ENCODE measurements around the gene SP140. TPM values are rescaled to one million over a fixed set of nuclear protein-coding genes. Genes with fewer than 3 reads are reported as not detected.

The SP140 gene
- total RNA-seq, 2 experiments from 2014 or later = 4.8 to 6.4 TPM

DNA sequence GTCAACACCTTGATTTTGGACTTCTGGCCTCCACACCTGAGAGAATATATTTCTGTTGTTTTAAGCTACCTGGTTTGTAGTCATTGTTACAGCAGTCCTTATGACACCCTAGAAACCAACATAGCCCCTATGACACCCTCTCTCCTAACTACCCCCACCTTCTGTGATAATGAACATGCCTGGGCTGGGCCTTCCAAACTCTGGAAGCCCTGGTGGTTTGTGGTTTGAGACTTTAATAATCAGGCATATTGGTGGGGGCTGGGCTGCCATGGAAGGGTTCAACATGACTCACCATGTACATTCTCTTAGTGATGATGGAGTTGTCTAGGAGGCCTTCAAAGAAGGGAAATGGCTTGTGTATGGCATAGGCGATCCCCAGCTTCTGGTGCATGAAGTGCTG, 9.0 kb upstream of the SP140 start:
- no peaks in the 10 kb centered on the region for H3K9me2 ChIP-seq (ENCODE audit: insufficient read depth, low read length)
- BruUV-seq (replicated peaks) = no TSS peak
- TF ChIP-seq, protein P1, sequence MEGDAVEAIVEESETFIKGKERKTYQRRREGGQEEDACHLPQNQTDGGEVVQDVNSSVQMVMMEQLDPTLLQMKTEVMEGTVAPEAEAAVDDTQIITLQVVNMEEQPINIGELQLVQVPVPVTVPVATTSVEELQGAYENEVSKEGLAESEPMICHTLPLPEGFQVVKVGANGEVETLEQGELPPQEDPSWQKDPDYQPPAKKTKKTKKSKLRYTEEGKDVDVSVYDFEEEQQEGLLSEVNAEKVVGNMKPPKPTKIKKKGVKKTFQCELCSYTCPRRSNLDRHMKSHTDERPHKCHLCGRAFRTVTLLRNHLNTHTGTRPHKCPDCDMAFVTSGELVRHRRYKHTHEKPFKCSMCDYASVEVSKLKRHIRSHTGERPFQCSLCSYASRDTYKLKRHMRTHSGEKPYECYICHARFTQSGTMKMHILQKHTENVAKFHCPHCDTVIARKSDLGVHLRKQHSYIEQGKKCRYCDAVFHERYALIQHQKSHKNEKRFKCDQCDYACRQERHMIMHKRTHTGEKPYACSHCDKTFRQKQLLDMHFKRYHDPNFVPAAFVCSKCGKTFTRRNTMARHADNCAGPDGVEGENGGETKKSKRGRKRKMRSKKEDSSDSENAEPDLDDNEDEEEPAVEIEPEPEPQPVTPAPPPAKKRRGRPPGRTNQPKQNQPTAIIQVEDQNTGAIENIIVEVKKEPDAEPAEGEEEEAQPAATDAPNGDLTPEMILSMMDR (conservative IDR thresholded peaks at IDR 0.05; ENCODE audit: low read length) = no peak
- TF ChIP-seq EZH2phosphoT487 (IDR thresholded peaks at IDR 0.05; ENCODE audit: borderline replicate concordance, low read depth, low read length) = no peak
- H2AFZ ChIP-seq (ENCODE audit: low read length) = no peak overlapping the region
- CTCF ChIA-PET (ENCODE audit: unreplicated experiment) = no interaction called here
- POLR2A ChIA-PET = interaction anchor here (1.7 kb wide), 1 partner anchor 11 kb away, joined by 5 read pairs; no protein-coding TSS in a partner anchor
- H3K36me3 ChIP-seq (ENCODE audit: insufficient read depth, low read length) = peaks cover 22% of the 10 kb centered on the region
- H3K4me3 ChIP-seq (ENCODE audit: low read depth, low read length, poor library complexity, severe bottlenecking) = no peak overlapping the region
- no peak for DNase-seq (ENCODE audit: low spot score)
- intact Hi-C loops (cut with micrococcal nuclease; ENCODE audit: unreplicated experiment) = no loop called here
- no peak overlapping the region for H3K4me2 ChIP-seq (ENCODE audit: low read length)
- H3K79me2 ChIP-seq (ENCODE audit: insufficient read depth, low read depth, low read length) = no peaks in the 10 kb centered on the region
- H3K9me3 ChIP-seq (ENCODE audit: low read length) = no peaks in the 10 kb centered on the region
- H3K27ac ChIP-seq (ENCODE audit: low read depth, low read length, poor library complexity, severe bottlenecking) = no peak overlapping the region
- peaks cover 12% of the 10 kb centered on the region for H4K20me1 ChIP-seq (ENCODE audit: insufficient read depth, low read length)
- peaks cover 41% of the 10 kb centered on the region for H3K4me1 ChIP-seq (ENCODE audit: insufficient read depth, low read length, poor library complexity, severe bottlenecking)

DNA sequence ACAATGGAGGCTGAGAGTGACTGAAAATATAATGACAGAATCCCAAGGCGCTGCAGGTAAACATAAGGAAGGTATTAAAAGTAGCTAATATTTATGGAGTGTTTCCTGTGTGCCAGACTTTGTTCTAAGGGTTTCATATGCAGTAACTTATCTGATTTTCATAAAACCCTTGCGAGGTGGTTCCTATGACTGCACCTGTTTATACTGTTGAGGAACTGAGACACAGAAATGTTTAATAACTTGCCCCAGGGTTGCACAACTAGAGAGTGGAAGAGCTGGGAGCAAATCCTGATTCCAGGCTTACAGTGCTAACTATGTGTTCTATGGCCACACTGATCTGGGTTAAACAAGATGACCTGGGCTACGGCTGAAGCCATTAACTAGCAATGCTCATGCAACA, 8.1 kb upstream of the SP140 start:
- TF ChIP-seq, protein P1 (conservative IDR thresholded peaks at IDR 0.05; ENCODE audit: low read length) = no peak
- TF ChIP-seq EZH2phosphoT487 (IDR thresholded peaks at IDR 0.05; ENCODE audit: borderline replicate concordance, low read depth, low read length) = no peak
- peak; percentile 61 for DNase-seq (ENCODE audit: low spot score)
- H4K20me1 ChIP-seq (ENCODE audit: insufficient read depth, low read length) = peaks cover 12% of the 10 kb centered on the region
- peaks cover 13% of the 10 kb centered on the region for H3K36me3 ChIP-seq (ENCODE audit: insufficient read depth, low read length)
- ChIA-PET CTCF (ENCODE audit: unreplicated experiment) (interaction anchor here (0.6 kb wide), 1 partner anchor 1222 kb away, joined by 3 read pairs; no protein-coding TSS in a partner anchor), POLR2A (interaction anchor here (0.6 to 2.6 kb wide), 6 partner anchors 8 to 432 kb away, joined by 3 to 10 read pairs (median 4); partner anchors contain the start of gene SP140)
- BruUV-seq (replicated peaks) = no TSS peak
- no peak overlapping the region for H3K4me3 ChIP-seq (ENCODE audit: low read depth, low read length, poor library complexity, severe bottlenecking)
- no peaks in the 10 kb centered on the region for H3K9me3 ChIP-seq (ENCODE audit: low read length)
- no peak overlapping the region for H2AFZ ChIP-seq (ENCODE audit: low read length)
- intact Hi-C loops (cut with micrococcal nuclease; ENCODE audit: unreplicated experiment) = no loop called here
- no peak overlapping the region for H3K27ac ChIP-seq (ENCODE audit: low read depth, low read length, poor library complexity, severe bottlenecking)
- H3K4me2 ChIP-seq (ENCODE audit: low read length) = peak overlapping the region; percentile 93
- H3K79me2 ChIP-seq (ENCODE audit: insufficient read depth, low read depth, low read length) = no peaks in the 10 kb centered on the region
- H3K9me2 ChIP-seq (ENCODE audit: insufficient read depth, low read length) = no peaks in the 10 kb centered on the region
- peaks cover 50% of the 10 kb centered on the region for H3K4me1 ChIP-seq (ENCODE audit: insufficient read depth, low read length, poor library complexity, severe bottlenecking)

DNA sequence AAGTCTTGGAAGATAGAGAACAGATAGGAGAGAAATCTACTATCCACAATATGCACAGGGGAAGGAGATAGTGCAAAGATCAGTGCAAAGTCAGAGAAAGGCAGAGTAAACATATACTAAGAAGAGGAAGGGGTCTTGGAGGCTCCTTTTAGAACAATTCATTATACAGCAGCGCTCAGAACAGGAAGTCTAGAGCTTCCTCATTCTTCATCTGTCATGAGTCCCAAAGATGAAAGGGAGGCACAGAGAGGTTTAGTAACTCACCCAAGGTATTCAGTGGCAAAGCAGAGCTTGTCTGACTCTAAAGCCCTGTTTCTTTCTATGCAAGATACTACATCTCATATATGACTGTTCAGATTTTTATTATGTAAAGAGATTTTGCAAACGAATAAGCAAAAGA, 7.1 kb upstream of the SP140 start:
- Histone ChIP-seq H4K20me1 (ENCODE audit: insufficient read depth, low read length) (peaks cover 12% of the 10 kb centered on the region; the same call in 1 of the 2 replicates), H3K9me2 (ENCODE audit: insufficient read depth, low read length) (no peaks in the 10 kb centered on the region), H3K9me3 (ENCODE audit: low read length) (no peaks in the 10 kb centered on the region), H3K36me3 (ENCODE audit: insufficient read depth, low read length) (peaks cover 10% of the 10 kb centered on the region), H2AFZ (ENCODE audit: low read length) (no peak overlapping the region), H3K4me3 (ENCODE audit: low read depth, low read length, poor library complexity, severe bottlenecking) (peak overlapping the region; percentile 74), H3K27ac (ENCODE audit: low read depth, low read length, poor library complexity, severe bottlenecking) (no peak overlapping the region), H3K4me2 (ENCODE audit: low read length) (peak overlapping the region; percentile 93), H3K79me2 (ENCODE audit: insufficient read depth, low read depth, low read length) (no peaks in the 10 kb centered on the region), H3K4me1 (ENCODE audit: insufficient read depth, low read length, poor library complexity, severe bottlenecking) (peaks cover 54% of the 10 kb centered on the region)
- TF ChIP-seq EZH2phosphoT487 (IDR thresholded peaks at IDR 0.05; ENCODE audit: borderline replicate concordance, low read depth, low read length) = no peak
- TF ChIP-seq, protein P1 (conservative IDR thresholded peaks at IDR 0.05; ENCODE audit: low read length) = no peak
- POLR2A ChIA-PET = interaction anchor here (1.4 to 5.0 kb wide), 5 partner anchors 10 to 384 kb away, joined by 3 to 41 read pairs (median 5); no protein-coding TSS in a partner anchor
- intact Hi-C loops (cut with micrococcal nuclease; ENCODE audit: unreplicated experiment) = no loop called here
- peak; percentile 77 for DNase-seq (ENCODE audit: low spot score)
- BruUV-seq (replicated peaks) = no TSS peak
- CTCF ChIA-PET (ENCODE audit: unreplicated experiment) = no interaction called here

All from OCI-LY7 (cell line).